ENCODE results near the gene ABTB2. TPM values are rescaled to one million over a fixed set of nuclear protein-coding genes. Genes with fewer than 3 reads are reported as not detected.

The ABTB2 gene
- total RNA-seq, 1 experiment from 2014 or later: 5.5 TPM

- H3K27ac Mint-ChIP-seq: no peak overlapping the region
- peaks cover 3 to 4% of the 10 kb centered on the region in 2 experiments; a peak in 3 of 4 replicates for H3K4me1 Mint-ChIP-seq
- Histone ChIP-seq H2BK5ac (ENCODE audit: insufficient read length, low read length) (no peak overlapping the region), H3K23ac (ENCODE audit: insufficient read length, low read depth, low read length) (no peak overlapping the region), H3K18ac (ENCODE audit: insufficient read length, low read depth, low read length) (no peak overlapping the region), H3K79me1 (ENCODE audit: insufficient read depth, low read depth, low read length, poor library complexity, severe bottlenecking) (no peaks in the 10 kb centered on the region), H2BK12ac (ENCODE audit: insufficient read length, low read depth, low read length) (no peak overlapping the region), H3K9ac (ENCODE audit: extremely low read depth, insufficient read length, low read length) (no peak overlapping the region), H3K79me2 (ENCODE audit: insufficient read depth, low read length) (no peaks in the 10 kb centered on the region), H2AK5ac (ENCODE audit: insufficient read length, low read length) (no peak overlapping the region), H3K23me2 (ENCODE audit: insufficient read length, low read depth, low read length, poor library complexity, severe bottlenecking) (no peaks in the 10 kb centered on the region), H2BK120ac (ENCODE audit: low read depth, low read length, poor library complexity, severe bottlenecking) (no peak overlapping the region), H2BK15ac (ENCODE audit: low read depth, low read length) (no peak overlapping the region), H3K14ac (ENCODE audit: insufficient read depth, low read length) (no peak overlapping the region), H4K5ac (ENCODE audit: insufficient read length, low read depth, low read length) (no peak overlapping the region), H3K4ac (ENCODE audit: low read depth, low read length) (no peak overlapping the region), H3K4me2 (ENCODE audit: insufficient read depth, insufficient read length, low read length) (no peak overlapping the region), H3K56ac (ENCODE audit: insufficient read length, low read depth, low read length) (no peak overlapping the region), H3K9me3 (ENCODE audit: control insufficient read depth, low read depth, low read length) (no peaks in the 10 kb centered on the region), H4K8ac (replicated peaks; ENCODE audit: insufficient read length, low read depth, low read length) (no peak overlapping the region), H2BK20ac (ENCODE audit: low read depth, low read length, poor library complexity, severe bottlenecking) (no peak overlapping the region), H3K4me1 (ENCODE audit: insufficient read depth, low read length) (no peaks in the 10 kb centered on the region), H4K91ac (ENCODE audit: insufficient read length, low read depth, low read length) (no peak overlapping the region), H2AFZ (ENCODE audit: low read length) (no peak overlapping the region), H3K27ac (ENCODE audit: insufficient read length, low read depth, low read length) (no peak overlapping the region), H3T11ph (ENCODE audit: low read length) (no peak overlapping the region), H3K27me3 (ENCODE audit: insufficient read depth, low read length) (no peaks in the 10 kb centered on the region), H4K20me1 (ENCODE audit: control insufficient read depth, insufficient read depth, insufficient read length) (no peaks in the 10 kb centered on the region)
- no peaks in the 10 kb centered on the region for H3K36me3 Mint-ChIP-seq (ENCODE audit: insufficient read depth in 1 of 3, low read depth in 3 of 3)
- H3K9me3 Mint-ChIP-seq: no peaks in the 10 kb centered on the region
- no peak for DNase-seq
- H3K27me3 Mint-ChIP-seq (ENCODE audit: low read depth): no peaks in the 10 kb centered on the region; the same call in 1 of the 2 replicates
- no peak overlapping the region for H3K4me3 Mint-ChIP-seq
- no CpG with 5 or more reads among the region's 2 CpGs for WGBS (ENCODE audit: extremely low coverage, insufficient read length, low lambda C conversion rate)
- no peak for TF ChIP-seq CTCF (conservative IDR thresholded peaks at IDR 0.05)
Observed at GRCh38 chr11:34292546-34292945, 65.3 kb downstream of the ABTB2 start.
